ENCODE measurements around the gene ASPA. TPM values are rescaled to one million over a fixed set of nuclear protein-coding genes. Genes with fewer than 3 reads are reported as not detected.

The ASPA gene
- polyA plus RNA-seq, 1 of the 3 experiments (the other 2 are of a cell fraction): not detected

GRCh38 chr17:3438368-3438767, 37.4 kb upstream of the ASPA start:
- Histone ChIP-seq H3K4me3 (ENCODE audit: low read depth in 2 of 2, low read length in 1 of 2) (no peak overlapping the region), H4K20me1 (ENCODE audit: insufficient read depth) (no peaks in the 10 kb centered on the region), H2AFZ (ENCODE audit: low read depth) (no peak overlapping the region), H3K36me3 (replicated peaks in 1 of 2; ENCODE audit: control insufficient read depth in 1 of 2, insufficient read depth in 2 of 2, low read length in 1 of 2) (no peaks in the 10 kb centered on the region), H3K9me2 (no peaks in the 10 kb centered on the region), H3F3A (replicated peaks; ENCODE audit: insufficient read depth) (no peaks in the 10 kb centered on the region), H3K9me3 (no peaks in the 10 kb centered on the region), H3K4me2 (no peak overlapping the region), H3K27me3 (ENCODE audit: insufficient read depth) (no peaks in the 10 kb centered on the region), H3K4me1 (ENCODE audit: control insufficient read depth in 1 of 2, insufficient read depth in 2 of 2, low read depth in 1 of 2, low read length in 1 of 2) (no peaks in the 10 kb centered on the region), H3K79me2 (ENCODE audit: insufficient read depth) (no peaks in the 10 kb centered on the region), H3K9ac (no peak overlapping the region), H3K27ac (ENCODE audit: low read depth in 2 of 2, low read length in 1 of 2) (no peak overlapping the region)
- CTCF ChIA-PET: no interaction called here
- POLR2A ChIA-PET: no interaction called here
- TF ChIP-seq RFX5 (IDR thresholded peaks at IDR 0.05; ENCODE audit: low read length) (no peak), MAX (IDR thresholded peaks at IDR 0.05; ENCODE audit: low read depth) (no peak), TCF12 (IDR thresholded peaks at IDR 0.05) (no peak), EZH2phosphoT487 (IDR thresholded peaks at IDR 0.05; ENCODE audit: borderline replicate concordance, low read depth) (no peak)
- DNase-seq: no peak
- 0% methylated on average over 1 of the region's 1 CpG for WGBS (ENCODE audit: low lambda C conversion rate)

GRCh38 chr17:3440451-3440850, 35.3 kb upstream of the ASPA start:
- Histone ChIP-seq H3K27ac (ENCODE audit: low read depth in 2 of 2, low read length in 1 of 2) (no peak overlapping the region), H3K79me2 (ENCODE audit: insufficient read depth) (no peaks in the 10 kb centered on the region), H2AFZ (ENCODE audit: low read depth) (no peak overlapping the region), H3K4me3 (ENCODE audit: low read depth in 2 of 2, low read length in 1 of 2) (no peak overlapping the region), H3K4me1 (ENCODE audit: control insufficient read depth in 1 of 2, insufficient read depth in 2 of 2, low read depth in 1 of 2, low read length in 1 of 2) (no peaks in the 10 kb centered on the region), H3K9me2 (no peaks in the 10 kb centered on the region), H3F3A (replicated peaks; ENCODE audit: insufficient read depth) (no peaks in the 10 kb centered on the region), H3K4me2 (no peak overlapping the region), H3K9ac (no peak overlapping the region), H4K20me1 (ENCODE audit: insufficient read depth) (no peaks in the 10 kb centered on the region), H3K27me3 (ENCODE audit: insufficient read depth) (no peaks in the 10 kb centered on the region), H3K9me3 (no peaks in the 10 kb centered on the region), H3K36me3 (replicated peaks in 1 of 2; ENCODE audit: control insufficient read depth in 1 of 2, insufficient read depth in 2 of 2, low read length in 1 of 2) (no peaks in the 10 kb centered on the region)
- 2% methylated on average over 2 of the region's 2 CpGs for WGBS (ENCODE audit: low lambda C conversion rate)
- POLR2A ChIA-PET: no interaction called here
- no peak for DNase-seq
- TF ChIP-seq CTCF (IDR thresholded peaks at IDR 0.05) (no peak), RAD21 (IDR thresholded peaks at IDR 0.05; ENCODE audit: low read length) (no peak), ELF1 (IDR thresholded peaks at IDR 0.05) (no peak), RCOR1 (IDR thresholded peaks at IDR 0.05; ENCODE audit: low read length) (no peak), RXRA (IDR thresholded peaks at IDR 0.05; ENCODE audit: borderline replicate concordance, low read depth) (no peak), MAX (IDR thresholded peaks at IDR 0.05; ENCODE audit: low read depth) (no peak), FOXM1 (IDR thresholded peaks at IDR 0.05; ENCODE audit: low read depth) (no peak), FOXJ3 (CRISPR knock-in tag; IDR thresholded peaks at IDR 0.05) (no peak), PBX3 (IDR thresholded peaks at IDR 0.05) (no peak), USF1 (IDR thresholded peaks at IDR 0.05; ENCODE audit: borderline replicate concordance, low read depth) (no peak), GABPA (IDR thresholded peaks at IDR 0.05; ENCODE audit: low read depth) (no peak), MEF2A (IDR thresholded peaks at IDR 0.05; ENCODE audit: borderline replicate concordance, low read depth) (no peak)
- CTCF ChIA-PET: interaction anchor here (0.7 kb wide), 1 partner anchor 96 kb away, joined by 3 read pairs; no protein-coding TSS in a partner anchor

Data from SK-N-SH (cell line).